ENCODE results near the gene ATG13.

The ATG13 gene

DNA sequence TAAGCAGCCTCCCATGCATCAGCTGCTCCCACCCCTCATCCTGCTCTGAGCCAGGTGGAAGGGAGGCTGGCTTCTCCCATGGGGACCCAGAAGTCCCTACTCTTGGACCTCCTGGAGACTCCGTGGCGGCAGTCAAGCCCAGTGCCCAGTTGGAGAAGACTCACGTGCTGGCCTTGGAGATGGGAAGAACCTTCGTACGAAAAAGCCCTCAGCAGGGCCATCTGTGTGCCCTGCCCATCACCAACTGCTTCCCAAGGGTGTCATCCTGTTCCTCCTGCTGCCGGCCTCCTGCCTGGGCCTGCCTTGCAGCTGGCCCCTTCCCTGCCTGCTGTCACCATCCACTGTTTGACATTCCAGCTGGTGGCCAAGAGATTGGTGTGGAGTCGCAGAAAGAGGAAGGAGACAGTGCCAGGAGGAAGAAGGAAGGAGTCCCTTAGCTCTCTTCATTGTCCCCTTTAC, 55.1 kb downstream of the ATG13 start:
- peaks cover 67% of the 10 kb centered on the region for H3K4me1 Mint-ChIP-seq (ENCODE audit: low read depth)
- H3K4me3 Mint-ChIP-seq: no peak overlapping the region
- H3K36me3 Mint-ChIP-seq (ENCODE audit: low read depth): peaks cover 41% of the 10 kb centered on the region
- H3K9me3 Mint-ChIP-seq: no peaks in the 10 kb centered on the region
- peak overlapping the region; percentile 69 for H3K27ac Mint-ChIP-seq
- H3K27me3 Mint-ChIP-seq: no peaks in the 10 kb centered on the region

DNA sequence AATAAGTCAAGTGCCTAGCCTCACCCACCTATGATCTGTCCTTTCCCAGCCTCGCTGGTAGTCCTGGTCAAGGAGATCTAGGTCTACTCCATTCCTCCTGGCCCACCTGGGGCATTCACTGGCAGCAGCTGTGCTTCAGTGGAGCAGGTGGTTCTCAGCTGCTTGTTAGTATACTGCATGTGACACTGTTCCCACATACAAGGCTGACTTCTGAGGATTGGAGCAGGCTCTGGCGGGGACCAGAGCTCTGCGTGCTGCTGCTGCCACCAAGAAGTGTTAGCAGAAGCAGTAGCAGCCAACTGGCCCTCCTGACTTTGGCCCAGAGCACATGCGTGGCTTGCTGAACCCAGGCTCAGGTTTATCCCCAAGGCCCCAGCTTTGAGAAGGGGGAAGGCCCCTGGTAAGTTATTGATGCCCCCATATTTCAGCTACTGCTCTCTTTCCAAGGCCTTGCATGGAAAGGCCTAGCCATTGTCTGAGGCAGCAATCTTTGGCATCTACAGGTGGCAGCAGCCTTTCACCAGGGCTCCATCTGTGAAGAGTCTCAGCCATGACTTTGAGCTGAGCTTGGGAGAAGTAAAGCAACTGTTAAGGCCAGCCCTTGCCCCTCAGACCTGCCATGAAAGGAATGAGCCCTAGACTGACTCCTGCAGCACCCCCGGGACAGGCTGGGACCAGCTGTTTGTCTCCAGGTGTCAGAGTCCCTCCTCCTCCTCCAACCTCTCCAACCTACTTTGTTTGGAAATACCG, 56.5 kb downstream of the ATG13 start:
- Mint-ChIP-seq H3K27me3 (no peaks in the 10 kb centered on the region), H3K4me3 (no peak overlapping the region), H3K4me1 (ENCODE audit: low read depth) (peaks cover 67% of the 10 kb centered on the region), H3K36me3 (ENCODE audit: low read depth) (peaks cover 39% of the 10 kb centered on the region), H3K27ac (no peak overlapping the region), H3K9me3 (no peaks in the 10 kb centered on the region)

DNA sequence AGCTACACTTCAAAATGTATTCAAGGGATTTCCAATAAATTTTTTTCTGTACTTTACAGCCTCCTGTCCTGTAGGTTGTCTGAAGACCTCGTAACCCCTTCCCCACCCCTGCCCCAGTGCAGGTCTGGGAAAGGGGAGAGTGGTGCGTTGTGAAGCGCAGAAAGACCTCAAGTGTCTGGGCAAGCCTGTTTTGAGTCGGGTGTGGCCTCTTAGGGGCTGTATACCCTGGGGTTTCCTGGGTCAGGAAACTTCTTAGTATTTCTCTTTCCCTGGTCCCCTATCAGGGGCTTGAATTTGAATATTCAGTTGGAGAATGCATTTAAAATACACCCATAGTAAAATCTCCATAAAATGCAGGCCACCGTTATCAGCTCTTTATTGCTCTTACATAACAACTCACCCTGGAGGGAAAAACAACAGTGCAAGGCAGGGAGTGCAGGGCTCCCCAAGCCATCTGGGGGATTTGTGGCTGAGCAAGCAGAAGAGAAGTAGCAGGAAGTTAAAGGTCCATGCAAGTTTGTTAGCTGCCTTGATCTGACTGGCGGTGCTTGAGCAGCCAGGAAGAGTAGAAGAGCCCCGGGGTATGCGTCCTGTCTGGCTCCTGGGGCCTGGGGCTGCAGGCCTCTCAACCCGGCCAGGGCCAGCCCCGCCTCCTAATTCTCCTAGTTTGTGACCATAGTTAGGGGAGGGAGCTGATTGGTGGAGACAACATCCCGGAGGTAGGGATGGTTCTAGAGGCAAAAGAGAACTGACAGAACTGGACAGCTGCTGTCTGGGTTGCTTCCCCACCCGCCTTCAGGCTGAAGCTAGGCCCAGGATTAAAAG, 57.3 kb downstream of the ATG13 start:
- H3K4me1 Mint-ChIP-seq (ENCODE audit: low read depth): peaks cover 63% of the 10 kb centered on the region
- peaks cover 34% of the 10 kb centered on the region for H3K36me3 Mint-ChIP-seq (ENCODE audit: low read depth)
- H3K4me3 Mint-ChIP-seq: no peak overlapping the region
- H3K9me3 Mint-ChIP-seq: no peaks in the 10 kb centered on the region
- H3K27me3 Mint-ChIP-seq: no peaks in the 10 kb centered on the region
- peak overlapping the region; percentile 12 for H3K27ac Mint-ChIP-seq

DNA sequence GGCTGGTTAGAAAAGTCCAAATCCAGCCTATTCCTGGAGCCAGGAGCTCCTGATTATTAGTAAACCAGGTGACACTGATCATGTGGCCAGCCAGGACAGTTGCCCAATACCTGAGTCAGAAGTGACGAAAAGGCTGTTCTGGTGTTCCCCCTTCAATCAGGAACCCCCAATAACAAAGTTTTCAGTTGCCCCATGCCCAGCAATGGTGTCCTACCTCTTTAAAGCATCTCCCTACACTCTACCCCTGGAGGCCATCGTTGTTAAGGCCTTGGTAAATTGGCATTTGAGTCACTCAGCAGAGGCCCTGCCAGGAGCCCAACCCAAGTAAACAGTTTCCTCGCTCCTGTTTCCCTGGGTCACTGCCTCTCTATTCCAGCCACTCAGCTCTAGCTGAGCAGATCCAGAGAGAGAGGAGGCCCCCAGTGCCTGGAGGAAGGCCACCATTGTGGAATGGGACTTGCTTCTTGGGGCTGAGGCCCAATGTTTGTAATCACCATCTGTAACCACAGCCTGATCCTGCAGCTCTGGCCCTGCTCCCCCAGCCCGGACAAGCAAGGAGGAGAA, 58.0 kb downstream of the ATG13 start:
- H3K4me1 Mint-ChIP-seq (ENCODE audit: low read depth): peaks cover 58% of the 10 kb centered on the region
- no peaks in the 10 kb centered on the region for H3K9me3 Mint-ChIP-seq
- H3K4me3 Mint-ChIP-seq: no peak overlapping the region
- H3K27ac Mint-ChIP-seq: no peak overlapping the region
- peaks cover 32% of the 10 kb centered on the region for H3K36me3 Mint-ChIP-seq (ENCODE audit: low read depth)
- H3K27me3 Mint-ChIP-seq: no peaks in the 10 kb centered on the region

DNA sequence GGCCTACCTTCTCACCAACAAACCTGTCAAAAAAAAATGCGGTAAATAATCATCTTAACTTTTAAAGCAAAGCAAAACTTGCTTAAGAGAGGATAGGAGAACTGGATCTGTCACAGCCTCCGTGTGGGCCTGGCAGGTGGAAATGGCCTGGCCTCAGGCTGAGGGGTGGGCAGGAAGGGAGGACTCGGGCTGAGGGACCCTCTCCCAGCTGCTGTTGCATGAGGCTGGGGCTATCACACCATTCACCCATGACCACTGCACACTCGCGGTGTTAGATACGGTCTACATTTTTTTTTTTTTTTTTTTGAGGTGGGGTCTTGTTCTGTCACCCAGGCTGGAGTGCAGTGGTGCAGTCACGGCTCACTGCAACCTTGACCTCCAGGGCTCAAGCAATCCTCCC, 58.6 kb downstream of the ATG13 start:
- Mint-ChIP-seq H3K36me3 (ENCODE audit: low read depth) (peaks cover 34% of the 10 kb centered on the region), H3K27me3 (no peaks in the 10 kb centered on the region), H3K4me3 (no peak overlapping the region), H3K4me1 (ENCODE audit: low read depth) (peaks cover 52% of the 10 kb centered on the region), H3K27ac (no peak overlapping the region), H3K9me3 (no peaks in the 10 kb centered on the region)

DNA sequence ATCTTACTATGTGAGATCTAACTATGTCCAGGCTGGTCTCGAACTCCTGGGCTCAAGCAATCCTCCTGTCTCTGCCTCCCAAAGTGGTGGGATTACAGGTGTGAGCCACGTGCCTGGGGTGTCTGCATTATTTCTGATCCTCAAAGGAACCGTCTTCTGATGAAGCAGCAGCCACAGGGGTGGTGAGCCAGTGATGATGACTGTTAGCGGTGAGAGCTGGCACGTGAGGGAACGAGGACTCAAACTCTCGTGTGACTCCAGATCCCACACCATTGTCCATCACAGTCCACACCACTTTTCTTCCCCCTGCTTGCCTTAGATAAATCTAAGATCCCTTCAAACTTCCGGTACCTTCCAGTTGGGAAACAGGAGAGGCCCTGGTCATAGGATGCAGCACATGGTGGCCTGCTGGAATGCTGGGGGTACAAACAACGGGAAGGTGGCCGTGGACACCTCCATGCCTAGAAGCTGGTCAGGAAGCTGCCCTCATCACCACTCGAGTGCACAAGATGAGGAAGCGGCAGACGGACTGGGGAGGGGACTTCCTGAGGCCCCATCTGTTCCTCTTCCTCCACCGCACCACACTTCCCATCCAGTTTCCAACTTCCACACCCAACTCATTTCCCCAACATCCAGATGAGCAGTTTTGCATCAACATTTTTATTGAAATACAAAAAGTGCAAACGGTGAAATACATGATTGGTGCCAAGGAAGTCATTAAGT, 59.2 kb downstream of the ATG13 start:
- Mint-ChIP-seq H3K36me3 (ENCODE audit: low read depth) (peaks cover 30% of the 10 kb centered on the region), H3K27ac (no peak overlapping the region), H3K4me3 (no peak overlapping the region), H3K4me1 (ENCODE audit: low read depth) (peaks cover 47% of the 10 kb centered on the region), H3K27me3 (no peaks in the 10 kb centered on the region), H3K9me3 (no peaks in the 10 kb centered on the region)

DNA sequence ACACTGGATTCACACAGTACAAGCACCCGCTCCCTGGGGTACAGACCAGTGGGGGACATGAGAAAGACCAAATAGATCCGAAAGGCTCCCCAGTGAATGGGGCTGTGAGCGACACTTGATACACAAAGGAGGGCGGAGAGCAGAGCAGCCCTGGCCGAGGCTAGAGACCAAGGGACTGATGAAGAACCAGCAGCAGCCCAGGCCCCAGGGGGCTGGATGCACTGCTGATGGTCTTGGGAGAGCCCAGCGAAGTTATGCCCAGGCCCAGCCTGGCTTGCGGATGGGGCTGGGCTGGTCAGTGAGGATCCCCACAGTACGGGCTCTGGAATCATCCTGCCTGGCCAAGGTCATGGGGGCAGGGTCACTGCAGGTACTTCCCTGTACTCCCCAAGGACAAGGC, 59.8 kb downstream of the ATG13 start:
- Mint-ChIP-seq H3K27ac (no peak overlapping the region), H3K9me3 (no peaks in the 10 kb centered on the region), H3K36me3 (ENCODE audit: low read depth) (peaks cover 25% of the 10 kb centered on the region), H3K27me3 (no peaks in the 10 kb centered on the region), H3K4me1 (ENCODE audit: low read depth) (peaks cover 41% of the 10 kb centered on the region), H3K4me3 (no peak overlapping the region)

DNA sequence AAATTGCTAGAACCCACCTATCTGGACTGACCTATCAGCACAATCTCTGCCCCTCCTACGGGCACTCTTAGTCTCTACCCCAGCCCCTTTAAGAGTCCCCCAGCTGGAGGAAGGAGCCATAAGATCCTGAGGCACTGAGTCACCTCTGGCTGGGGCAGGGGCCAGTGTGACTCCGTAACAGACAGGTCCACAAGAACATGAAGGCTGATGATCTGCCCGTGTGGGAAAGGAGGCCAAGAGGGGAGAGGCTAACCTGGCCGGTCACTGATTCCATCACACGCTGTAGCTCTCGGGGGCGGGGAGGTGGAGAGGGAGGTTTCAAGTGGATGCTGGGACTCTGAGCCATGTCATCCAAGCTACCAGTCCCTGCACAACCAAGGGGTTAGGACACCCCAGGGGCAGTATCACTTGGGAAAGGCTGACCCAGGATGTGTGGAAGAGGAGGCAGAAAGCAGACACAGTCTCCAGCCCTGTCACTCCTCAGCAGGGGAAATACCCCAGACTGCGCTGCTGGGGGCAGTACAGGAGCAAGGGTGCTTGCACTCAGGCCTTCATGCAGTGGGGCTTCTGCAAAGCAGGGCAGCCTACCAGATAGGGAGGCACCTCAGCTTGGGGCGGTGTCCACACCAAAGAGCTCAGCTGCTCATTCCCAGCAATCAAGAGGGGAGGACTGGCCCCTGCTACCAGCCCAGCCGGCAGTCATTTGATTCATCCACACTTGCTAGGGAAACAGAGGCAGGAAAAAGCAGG, 60.8 kb downstream of the ATG13 start:
- no peak overlapping the region for H3K27ac Mint-ChIP-seq
- no peaks in the 10 kb centered on the region for H3K9me3 Mint-ChIP-seq
- H3K27me3 Mint-ChIP-seq: no peaks in the 10 kb centered on the region
- H3K4me1 Mint-ChIP-seq (ENCODE audit: low read depth): peaks cover 34% of the 10 kb centered on the region
- peaks cover 17% of the 10 kb centered on the region for H3K36me3 Mint-ChIP-seq (ENCODE audit: low read depth)
- no peak overlapping the region for H3K4me3 Mint-ChIP-seq

DNA sequence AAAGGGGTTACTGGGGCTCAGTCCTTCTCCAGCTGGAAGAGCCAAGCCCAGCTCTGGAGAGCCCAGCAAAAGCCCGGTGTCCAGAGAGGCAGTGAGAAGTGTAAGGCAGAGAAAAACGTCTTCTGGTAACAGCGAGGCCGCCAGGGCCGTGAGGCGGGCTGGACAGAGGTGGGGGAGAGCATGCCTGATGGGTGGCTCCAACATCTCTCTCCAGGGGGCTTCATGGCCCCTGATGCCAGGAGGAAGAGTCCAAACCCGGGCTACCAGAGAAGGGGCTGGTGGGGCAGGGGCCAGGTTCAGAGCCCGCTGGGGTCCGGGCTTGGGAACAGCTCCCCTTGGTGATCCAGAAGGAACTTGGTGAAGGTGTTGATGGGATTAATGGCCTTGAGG, 61.4 kb downstream of the ATG13 start:
- no peaks in the 10 kb centered on the region for H3K9me3 Mint-ChIP-seq
- peaks cover 30% of the 10 kb centered on the region for H3K4me1 Mint-ChIP-seq (ENCODE audit: low read depth)
- H3K27ac Mint-ChIP-seq: no peak overlapping the region
- H3K27me3 Mint-ChIP-seq: no peaks in the 10 kb centered on the region
- H3K36me3 Mint-ChIP-seq (ENCODE audit: low read depth): peaks cover 17% of the 10 kb centered on the region
- H3K4me3 Mint-ChIP-seq: no peak overlapping the region

DNA sequence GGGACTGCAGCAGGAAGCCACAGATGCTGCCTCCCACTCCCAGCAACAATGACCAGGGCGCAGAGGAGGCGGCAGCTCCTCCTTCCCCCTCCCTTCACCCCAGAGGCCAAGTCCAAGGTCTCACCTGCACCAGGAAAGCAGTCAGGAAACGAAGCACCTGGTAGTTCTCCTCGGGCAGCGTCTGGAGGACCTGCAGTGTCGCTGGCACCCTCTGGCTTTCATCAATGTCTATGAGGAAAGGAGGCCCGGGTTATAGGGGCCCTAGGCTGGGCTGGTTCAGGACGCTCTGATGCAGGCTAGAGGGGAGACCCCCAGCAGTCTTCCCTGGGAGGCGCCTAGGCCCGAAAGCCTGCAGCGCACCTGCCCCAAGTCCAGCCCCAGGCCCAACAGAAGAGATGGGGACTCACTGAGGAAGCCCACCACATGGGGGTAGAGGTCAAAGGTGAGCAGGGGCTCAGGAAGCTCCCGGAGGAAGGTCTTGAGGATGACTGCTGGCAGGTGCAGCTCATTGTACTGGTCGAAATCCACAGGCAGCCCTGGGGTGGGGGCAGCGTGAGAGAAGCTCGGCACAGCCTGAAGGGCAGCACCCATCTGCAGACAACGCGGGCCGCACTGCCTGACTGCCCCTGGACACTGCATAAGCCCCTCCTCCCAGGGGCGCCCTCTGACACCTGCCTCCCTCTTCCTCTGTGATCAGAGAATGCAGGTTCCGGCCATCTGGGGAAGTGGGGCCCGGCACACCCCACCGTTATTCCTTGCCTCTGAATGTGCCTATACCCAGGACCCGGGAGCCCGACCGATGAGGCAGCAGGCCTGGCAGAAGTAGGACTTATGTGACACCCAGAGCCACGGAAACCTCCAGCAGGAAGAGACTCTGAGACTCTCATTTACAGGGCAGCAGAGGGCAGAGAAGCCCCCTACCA, 62.1 kb downstream of the ATG13 start:
- Mint-ChIP-seq H3K4me3 (no peak overlapping the region), H3K27me3 (no peaks in the 10 kb centered on the region), H3K9me3 (no peaks in the 10 kb centered on the region), H3K4me1 (ENCODE audit: low read depth) (peaks cover 23% of the 10 kb centered on the region), H3K36me3 (ENCODE audit: low read depth) (peaks cover 22% of the 10 kb centered on the region), H3K27ac (no peak overlapping the region)

DNA sequence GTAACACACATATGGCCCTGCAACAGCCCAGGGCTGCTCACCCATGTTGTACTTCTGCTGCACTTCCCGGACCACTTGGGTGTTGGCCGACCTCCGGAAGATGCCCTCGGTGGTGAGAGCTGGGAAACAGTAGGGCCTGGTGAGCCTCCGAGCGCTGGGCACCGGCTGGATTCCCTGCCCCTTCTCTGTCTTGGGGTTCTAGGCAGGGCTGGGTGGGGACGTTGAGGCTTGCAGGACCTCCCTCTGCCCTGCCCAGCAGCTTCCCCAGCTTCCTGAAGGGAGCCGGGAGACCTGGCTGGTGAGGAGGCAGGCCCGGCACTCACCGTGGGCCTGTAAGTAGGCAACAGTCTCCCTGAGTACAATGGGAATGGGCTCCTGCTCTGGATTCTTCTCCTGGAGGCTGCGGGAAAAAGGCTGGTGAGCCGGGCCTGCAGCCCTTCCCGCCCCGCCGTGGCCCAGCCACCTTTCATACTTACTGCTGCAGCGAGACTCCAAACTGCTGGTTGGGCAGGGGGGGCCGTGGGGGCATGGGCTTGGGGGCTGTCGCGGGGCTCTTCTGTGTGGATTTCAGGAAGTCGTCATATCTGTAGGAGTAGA, 62.9 kb downstream of the ATG13 start:
- Mint-ChIP-seq H3K27ac (no peak overlapping the region), H3K9me3 (no peaks in the 10 kb centered on the region), H3K4me1 (ENCODE audit: low read depth) (peaks cover 15% of the 10 kb centered on the region), H3K36me3 (ENCODE audit: low read depth) (peaks cover 24% of the 10 kb centered on the region), H3K4me3 (no peak overlapping the region), H3K27me3 (no peaks in the 10 kb centered on the region)

DNA sequence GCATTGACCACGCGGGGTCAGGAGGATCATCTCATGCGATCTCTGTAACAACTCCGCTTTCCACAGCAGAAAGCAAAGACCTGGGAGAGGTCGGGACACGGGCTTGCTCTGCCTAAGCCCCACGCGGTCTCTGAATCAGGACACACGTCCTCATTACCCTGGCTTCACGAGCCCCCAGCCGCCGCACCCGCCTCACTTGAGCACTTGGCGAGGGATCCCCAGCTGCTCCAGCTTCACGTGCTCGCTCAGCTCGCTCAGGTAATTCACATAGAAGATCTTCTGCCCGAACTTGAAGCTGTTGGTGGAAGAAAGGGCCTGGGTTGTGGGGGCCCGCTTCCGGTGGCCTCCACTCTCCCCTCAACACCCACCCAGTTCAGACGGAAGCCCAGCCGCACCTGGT, 63.5 kb downstream of the ATG13 start:
- peaks cover 10% of the 10 kb centered on the region for H3K4me1 Mint-ChIP-seq (ENCODE audit: low read depth)
- no peak overlapping the region for H3K27ac Mint-ChIP-seq
- H3K36me3 Mint-ChIP-seq (ENCODE audit: low read depth): peaks cover 24% of the 10 kb centered on the region
- H3K27me3 Mint-ChIP-seq: no peaks in the 10 kb centered on the region
- H3K9me3 Mint-ChIP-seq: no peaks in the 10 kb centered on the region
- no peak overlapping the region for H3K4me3 Mint-ChIP-seq

DNA sequence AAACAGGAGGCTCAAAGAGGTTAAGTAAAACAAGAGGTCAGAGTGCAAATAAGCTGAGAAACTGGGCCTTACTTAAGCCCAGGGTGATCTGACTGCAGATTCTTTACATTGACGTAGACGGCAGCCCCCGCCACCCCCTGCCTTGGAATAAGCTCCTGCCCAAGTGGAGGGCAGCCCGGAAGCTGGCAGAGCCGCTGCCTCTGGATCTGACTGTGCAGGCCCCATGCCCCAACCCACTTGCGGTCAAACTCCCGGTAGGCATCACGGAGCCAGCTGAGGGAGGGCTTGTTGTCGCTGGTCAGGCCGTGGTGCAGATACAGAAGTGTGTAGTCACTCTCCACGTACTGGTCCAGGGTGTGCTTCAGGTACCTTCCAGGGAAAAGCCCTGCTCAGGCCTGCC, 64.5 kb downstream of the ATG13 start:
- no peaks in the 10 kb centered on the region for H3K27me3 Mint-ChIP-seq
- H3K9me3 Mint-ChIP-seq: no peaks in the 10 kb centered on the region
- H3K4me1 Mint-ChIP-seq (ENCODE audit: low read depth): peaks cover 4% of the 10 kb centered on the region
- H3K36me3 Mint-ChIP-seq (ENCODE audit: low read depth): peaks cover 22% of the 10 kb centered on the region
- no peak overlapping the region for H3K4me3 Mint-ChIP-seq
- no peak overlapping the region for H3K27ac Mint-ChIP-seq

Measured in stimulated activated naive CD8-positive, alpha-beta T cell treated with anti-CD3 and anti-CD28 coated beads, Interleukin-15, Interleukin-2, amounts not matched to agents 100 ng/mL and 50 ng/mL, for 24 hours (primary cell).